HS-5 (cell line): ENCODE results near the gene ANKRD6.
A peak's percentile ranks its signal among the peaks of the same experiment; 100 is the strongest.
"Not testable (repeated sequence)": the region's sequence is repeated elsewhere in the genome, so short reads cannot be mapped to it uniquely, and the experiment has no call there.

Source experiments
- DNase-seq: peaks from one replicate; pipeline ENCODE4 v3.0.0-alpha.2; 2012; ENCODE audit warnings: low read depth

The ANKRD6 gene

GRCh38 chr6:89602166-89602565, 169.2 kb downstream of the ANKRD6 start:
- no peak for DNase-seq

GRCh38 chr6:89604653-89605052, 171.7 kb downstream of the ANKRD6 start:
- DNase-seq = no peak

GRCh38 chr6:89605861-89606260, 172.9 kb downstream of the ANKRD6 start:
- DNase-seq = no peak

- DNase-seq = no peak
Observed at GRCh38 chr6:89610149-89610642, 177.2 kb downstream of the ANKRD6 start.

- DNase-seq = no peak
Observed at GRCh38 chr6:89611666-89612065, 178.7 kb downstream of the ANKRD6 start.

DNA sequence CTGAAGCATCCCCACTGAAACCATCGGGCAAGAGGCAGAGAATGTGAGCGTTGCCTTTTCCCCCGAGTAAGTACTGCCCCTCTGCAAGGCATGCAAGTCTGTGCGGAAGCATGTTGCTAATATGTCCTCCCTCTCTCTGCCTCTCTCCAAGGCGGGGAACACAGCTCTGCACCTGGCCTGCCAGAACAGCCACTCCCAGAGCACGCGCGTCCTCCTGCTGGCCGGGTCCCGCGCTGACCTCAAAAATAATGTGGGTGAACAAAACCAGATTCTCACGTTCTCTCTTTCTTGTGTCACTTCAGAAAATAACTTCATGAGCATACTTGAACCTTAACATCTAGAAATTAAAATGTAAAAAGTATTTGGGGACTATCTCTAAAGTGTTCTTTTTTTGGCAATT, 179.2 kb downstream of the ANKRD6 start:
- no peak for DNase-seq

DNA sequence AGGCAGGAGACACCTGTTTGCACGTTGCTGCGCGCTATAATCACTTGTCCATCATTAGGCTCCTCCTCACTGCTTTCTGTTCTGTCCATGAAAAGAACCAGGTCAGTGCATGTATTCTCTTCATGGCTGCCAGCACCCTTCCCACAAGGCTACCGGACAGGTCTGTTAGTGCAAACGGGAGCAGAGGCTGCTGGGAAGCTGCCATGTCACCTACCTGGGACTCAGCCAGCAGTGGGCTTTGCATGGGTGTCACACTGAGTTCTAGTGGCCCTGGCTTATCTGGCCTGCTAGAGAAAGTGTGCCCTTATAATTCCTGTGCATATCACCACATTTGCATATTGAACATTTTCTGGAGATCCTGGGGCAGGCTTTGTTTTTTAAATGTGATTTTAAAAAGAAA, 180.8 kb downstream of the ANKRD6 start:
- DNase-seq = no peak

- DNase-seq = no peak
Observed at GRCh38 chr6:89615882-89616281, 182.9 kb downstream of the ANKRD6 start.

DNA sequence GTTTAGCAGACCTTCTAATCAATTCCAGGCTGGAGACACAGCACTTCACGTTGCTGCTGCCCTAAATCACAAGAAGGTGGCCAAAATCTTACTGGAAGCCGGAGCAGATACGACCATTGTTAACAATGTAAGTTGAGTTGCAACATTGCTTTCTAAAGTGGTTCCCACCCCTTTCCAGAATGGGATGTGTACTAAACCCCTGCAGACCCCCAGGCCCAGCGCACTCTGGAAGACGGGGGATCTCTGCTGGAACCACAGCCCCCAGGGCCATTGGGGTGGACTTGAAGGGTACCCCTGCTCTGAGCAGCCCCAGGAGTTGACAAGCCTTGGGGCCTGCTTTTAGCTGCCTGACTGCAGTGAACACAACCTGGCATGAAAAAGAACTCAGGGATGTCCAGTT, 183.6 kb downstream of the ANKRD6 start:
- DNase-seq = no peak

- DNase-seq = no peak
Observed at GRCh38 chr6:89618026-89618425, 185.1 kb downstream of the ANKRD6 start.

GRCh38 chr6:89619567-89619966, 186.6 kb downstream of the ANKRD6 start:
- no peak for DNase-seq

DNA sequence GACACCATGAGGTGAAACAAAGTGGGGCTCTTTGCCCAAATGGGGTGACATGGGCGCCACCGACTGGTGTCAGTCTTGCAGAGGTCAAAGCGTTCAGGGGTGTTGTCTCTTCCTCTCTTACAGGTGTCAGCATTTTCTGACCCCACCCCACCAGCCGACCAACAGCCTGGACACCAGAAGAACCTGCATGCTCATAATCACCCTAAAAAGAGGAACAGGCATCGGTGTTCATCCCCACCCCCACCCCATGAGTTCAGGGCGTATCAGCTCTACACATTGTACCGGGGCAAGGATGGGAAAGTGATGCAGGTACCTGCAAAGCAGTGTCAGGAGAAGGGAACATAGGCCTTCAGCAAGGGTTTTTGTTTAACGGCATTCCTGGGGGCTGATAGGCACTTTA, 190.8 kb downstream of the ANKRD6 start:
- no peak for DNase-seq

GRCh38 chr6:89630488-89630887, 197.5 kb downstream of the ANKRD6 start:
- no peak for DNase-seq

DNA sequence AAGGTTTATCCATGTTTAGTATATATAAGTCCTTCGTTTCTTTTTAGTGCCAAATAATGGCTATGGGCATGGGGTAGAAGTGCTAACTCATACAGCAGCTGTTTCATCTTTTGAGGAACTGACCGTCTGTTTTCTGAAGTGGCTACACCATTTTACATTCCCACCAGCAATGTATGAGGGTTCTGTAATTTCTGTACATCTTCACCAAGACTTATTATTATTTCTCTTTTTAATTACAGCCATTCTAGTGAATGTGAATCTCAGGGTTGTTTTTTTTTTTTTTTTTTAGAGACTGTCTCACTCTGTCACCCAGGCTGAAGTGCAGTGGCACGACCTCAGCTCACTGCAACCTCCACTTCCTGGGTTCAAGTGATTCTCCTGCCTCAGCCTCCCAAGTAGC, 203.5 kb downstream of the ANKRD6 start:
- DNase-seq = not testable (repeated sequence)

DNA sequence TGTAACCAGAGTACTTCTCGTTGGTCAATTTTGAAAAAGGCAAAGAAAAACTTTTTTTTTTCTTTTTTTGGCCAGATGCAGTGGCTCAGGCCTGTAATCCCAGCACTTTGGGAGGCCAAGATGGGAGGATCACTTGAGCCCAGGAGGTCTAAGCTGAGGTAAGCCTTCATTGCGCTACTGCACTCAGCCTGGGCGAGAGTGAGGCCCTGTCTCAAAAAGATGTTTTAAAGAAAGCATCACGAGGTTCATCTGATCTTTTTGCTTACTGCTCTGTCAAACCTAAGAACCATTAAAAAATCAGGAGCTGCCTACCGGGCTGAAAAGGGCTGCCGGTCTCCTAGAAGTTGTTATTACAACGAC, 205.0 kb downstream of the ANKRD6 start:
- no peak for DNase-seq

DNA sequence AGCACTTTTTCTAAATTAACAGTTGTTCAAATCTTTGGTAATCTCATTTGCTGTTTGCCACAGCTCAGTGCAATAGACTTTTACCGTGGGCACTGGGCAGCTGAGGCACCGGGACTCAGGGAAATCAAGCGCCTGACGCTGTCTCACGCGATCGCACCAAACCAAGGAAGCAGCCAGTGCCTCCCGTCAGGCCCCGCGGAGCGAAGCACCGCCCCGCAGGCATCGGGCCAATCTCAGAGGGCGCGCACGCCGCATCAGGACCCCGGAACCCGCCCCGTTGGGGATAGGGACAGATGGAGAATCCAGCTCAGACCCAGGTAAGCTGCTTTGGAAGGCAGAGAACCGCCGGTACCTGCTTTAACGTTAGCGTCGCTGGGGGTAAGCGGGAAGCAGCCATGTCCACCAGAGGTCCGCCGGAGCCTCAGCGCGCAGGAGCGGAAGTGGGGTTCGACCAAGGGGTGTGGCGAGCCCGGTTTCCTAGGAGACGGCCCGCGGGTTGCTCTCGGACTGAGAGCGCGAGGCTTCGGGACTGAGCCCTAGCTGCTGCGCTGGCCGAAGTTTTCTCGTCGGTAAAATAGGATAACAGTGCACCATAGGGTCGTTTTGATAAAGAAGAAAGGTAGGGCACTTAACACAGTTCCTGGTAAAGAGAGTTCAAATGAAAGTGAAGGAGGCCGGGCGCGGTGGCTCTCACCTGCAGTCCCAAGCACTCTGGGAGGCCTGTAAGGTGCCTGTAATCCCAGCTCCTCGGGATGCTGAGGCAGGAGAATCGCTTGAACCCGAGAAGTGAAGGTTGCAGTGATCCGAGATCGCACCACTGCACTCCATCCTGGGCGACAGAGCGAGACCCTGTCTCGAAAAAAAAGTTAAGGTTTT, 205.6 kb downstream of the ANKRD6 start, which contains the start of gene LYRM2:
Gene LYRM2 (minus strand): TSS at position 428 of the 876 bp plus-strand sequence. CDS start 31 bp downstream, at position 397.
- DNase-seq = peak; percentile 74

GRCh38 chr6:89640804-89641203, 207.9 kb downstream of the ANKRD6 start:
- DNase-seq = peak; percentile 24

- DNase-seq = not testable (repeated sequence)
Observed at GRCh38 chr6:89641581-89641980, 208.6 kb downstream of the ANKRD6 start.

GRCh38 chr6:89642956-89643355, 210.0 kb downstream of the ANKRD6 start:
- no peak for DNase-seq

DNA sequence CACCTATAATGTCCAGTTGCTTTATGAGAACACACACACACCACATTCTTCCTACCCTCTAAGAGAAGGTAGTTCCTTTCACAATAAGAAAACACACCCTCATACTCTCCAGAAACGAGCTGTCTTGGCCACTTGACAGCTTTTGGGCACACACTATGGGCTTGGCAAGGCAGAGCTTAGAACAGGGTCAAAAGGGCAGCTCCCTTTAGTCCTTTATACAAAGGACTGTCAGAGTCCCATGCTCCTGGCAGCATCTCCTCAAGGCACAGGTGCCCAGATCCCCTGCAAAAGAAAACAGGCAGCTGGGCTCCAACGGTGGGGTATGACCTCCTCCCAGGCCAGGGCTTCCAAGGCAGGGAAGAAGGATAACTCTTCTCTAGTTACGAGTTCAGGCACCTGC, 210.5 kb downstream of the ANKRD6 start:
- no peak for DNase-seq

DNA sequence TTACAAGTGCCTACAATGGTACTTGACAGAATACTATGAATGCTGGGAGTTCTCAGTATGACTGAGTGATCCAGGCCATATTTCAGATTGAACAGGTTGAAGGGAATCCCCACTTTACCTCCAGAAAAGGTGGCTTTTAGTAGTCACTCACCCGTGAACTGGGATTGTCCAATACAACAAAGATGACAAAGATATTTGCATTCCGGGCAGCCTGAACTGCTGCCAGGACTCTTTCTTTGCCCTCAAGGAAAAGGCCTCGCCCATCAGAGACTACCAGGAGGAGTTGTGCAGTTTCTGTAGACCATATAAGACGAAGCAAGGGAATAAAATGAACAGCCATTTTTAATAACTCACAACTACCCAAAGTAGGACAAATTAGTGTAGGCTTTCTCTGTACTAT, 211.9 kb downstream of the ANKRD6 start:
- no peak for DNase-seq

- no peak for DNase-seq
Observed at GRCh38 chr6:89649682-89650081, 216.7 kb downstream of the ANKRD6 start.

DNA sequence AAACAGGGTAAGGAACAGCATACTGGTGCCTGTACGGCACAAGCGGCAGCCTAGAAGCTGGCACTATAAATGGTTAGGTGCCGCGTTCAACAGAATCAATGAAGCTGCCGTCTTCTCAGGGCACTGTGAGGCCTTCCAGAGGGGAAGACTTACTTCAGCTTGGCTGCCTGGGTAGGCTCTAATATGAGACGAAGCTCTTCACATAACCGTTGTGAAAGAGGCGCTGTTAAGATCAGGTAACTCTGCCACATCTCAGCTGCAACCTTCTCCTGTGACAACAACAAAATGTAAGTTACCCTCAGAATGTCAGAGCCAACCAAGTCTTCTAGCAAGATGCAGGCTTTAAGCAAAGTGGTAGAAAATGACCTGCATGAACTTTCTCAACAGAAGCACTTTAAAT, 217.6 kb downstream of the ANKRD6 start:
- no peak for DNase-seq

GRCh38 chr6:89655122-89655521, 222.2 kb downstream of the ANKRD6 start:
- DNase-seq = no peak
